A673 (cell line): ENCODE measurements around the gene STOML2. TPM values are rescaled to one million over a fixed set of nuclear protein-coding genes. Genes with fewer than 3 reads are reported as not detected.

Source experiments
- BruUV-seq: library from RNA; stranded (reverse); fragments of 400-500 nt; replicated peaks from 2 replicates; lab custom pipeline; 2021; lab: Mats Ljungman, UMichigan
- CTCF ChIA-PET: fragments of 300-600 bp; sonication (Branson Sonifier 250); formaldehyde crosslinking; loops from one replicate; lab custom pipeline; 2022; ENCODE audit warnings: antibody characterized with exemption; lab: Charles Lee
- POLR2A ChIA-PET: fragments of 300-600 bp; sonication (Branson Sonifier 250); formaldehyde crosslinking; loops from one replicate; lab custom pipeline; 2022; ENCODE audit warnings: antibody characterized with exemption; ENCODE audit not compliant: low non-redundant PET; lab: Charles Lee
- DNase-seq: peaks from one replicate; pipeline ENCODE4 v3.0.0-alpha.2; 2015; ENCODE audit warnings: low spot score
- H3K27ac ChIP-seq: fragments of 200-600 bp; sonication (generic); 2 replicates; pipeline ENCODE4 v1.5.1; 2016; ENCODE audit warnings: mixed run types, low read depth, mild to moderate bottlenecking, mixed read lengths, antibody characterized with exemption, low read length; ENCODE audit not compliant: poor library complexity, severe bottlenecking
- H3K27me3 ChIP-seq: fragments of 200-600 bp; sonication (generic); replicated peaks from 2 replicates; pipeline ENCODE4 v1.6.1; 2017; ENCODE audit warnings: mixed run types, low read depth, mild to moderate bottlenecking, mixed read lengths, antibody characterized with exemption, low read length; ENCODE audit not compliant: insufficient read depth, poor library complexity
- H3K36me3 ChIP-seq: fragments of 200-600 bp; sonication (generic); 2 replicates; pipeline ENCODE4 v1.6.1; 2016; ENCODE audit warnings: mixed run types, mild to moderate bottlenecking, mixed read lengths, antibody characterized with exemption, low read length; ENCODE audit not compliant: insufficient read depth, poor library complexity, severe bottlenecking
- H3K4me1 ChIP-seq: fragments of 200-600 bp; sonication (generic); 2 replicates; pipeline ENCODE4 v1.6.1; 2017; ENCODE audit warnings: mixed run types, mild to moderate bottlenecking, mixed read lengths, antibody characterized with exemption, low read length; ENCODE audit not compliant: insufficient read depth, poor library complexity, severe bottlenecking
- H3K4me3 ChIP-seq: fragments of 200-600 bp; sonication (generic); 2 replicates; pipeline ENCODE4 v1.5.1; 2016; ENCODE audit warnings: low read depth, mixed run types, mild to moderate bottlenecking, mixed read lengths, low read length; ENCODE audit not compliant: poor library complexity, severe bottlenecking
- H3K9me3 ChIP-seq: fragments of 200-600 bp; sonication (generic); 2 replicates; pipeline ENCODE4 v1.6.1; 2016; ENCODE audit warnings: mixed run types, low read depth, mild to moderate bottlenecking, mixed read lengths, antibody characterized with exemption, low read length; ENCODE audit not compliant: poor library complexity, severe bottlenecking
- CTCF ChIP-seq: fragments of 300-800, 200-600 bp; sonication (generic); conservative IDR thresholded peaks from 2 replicates; pipeline ENCODE4 v1.5.1; 2017; ENCODE audit warnings: low read depth, mild to moderate bottlenecking, antibody characterized with exemption, low read length, moderate library complexity, mixed read lengths
- EZH2 ChIP-seq: fragments of 200-600 bp; sonication (generic); IDR thresholded peaks from 2 replicates; pipeline ENCODE4 v1.6.1; 2017; ENCODE audit warnings: borderline replicate concordance, low read depth, mild to moderate bottlenecking, mixed read lengths, antibody characterized with exemption, low read length; ENCODE audit not compliant: poor library complexity, severe bottlenecking
- intact Hi-C: fragments of 100-400 bp; cut with micrococcal nuclease; formaldehyde crosslinking; loops from one replicate; pipeline ENCODE4 v1.10.0; 2022; ENCODE audit not compliant: unreplicated experiment
- total RNA-seq: library from RNA; stranded (reverse); gene quantifications from 2 replicates; pipeline ENCODE4 v1.2.3, GENCODE V29; 2021

Gene STOML2
- total RNA-seq, 1 experiment from 2014 or later = 200 TPM

GRCh38 chr9:35114113-35114839 is 11.3 kb upstream of the STOML2 start:
- peak; percentile 97 for DNase-seq

GRCh38 chr9:35112257-35113020 is 9.5 kb upstream of the STOML2 start:
- Histone ChIP-seq H3K27ac (peak overlapping the region; percentile 63), H3K36me3 (peaks cover 5% of the 10 kb centered on the region), H3K4me3 (no peak overlapping the region), H3K4me1 (peaks cover 37% of the 10 kb centered on the region), H3K9me3 (no peaks in the 10 kb centered on the region), H3K27me3 (no peaks in the 10 kb centered on the region)
- intact Hi-C loops = loop anchor here (10.0 kb wide), 1 partner anchor 272 kb away; no protein-coding TSS in a partner anchor
- ChIA-PET CTCF (no interaction called here), POLR2A (no interaction called here)
- no TSS peak for BruUV-seq
- DNase-seq = no peak
- no peak for TF ChIP-seq EZH2
- no peak for TF ChIP-seq CTCF

More at GRCh38 chr9:35114113-35114839, 11.3 kb upstream of the STOML2 start:
- peaks cover 37% of the 10 kb centered on the region for H3K4me1 ChIP-seq
- no peak for TF ChIP-seq EZH2
- TF ChIP-seq CTCF = no peak
- peak overlapping the region; percentile 53 for H3K4me3 ChIP-seq
- BruUV-seq = no TSS peak
- intact Hi-C loops = loop anchor here (10.0 kb wide), 1 partner anchor 271 kb away; no protein-coding TSS in a partner anchor
- ChIA-PET POLR2A (interaction anchor here (0.5 to 0.7 kb wide), 2 partner anchors 11 to 167 kb away, joined by 4 to 6 read pairs; no protein-coding TSS in a partner anchor), CTCF (interaction anchor here (1.0 kb wide), 1 partner anchor 214 kb away, joined by 4 read pairs; no protein-coding TSS in a partner anchor)
- no peaks in the 10 kb centered on the region for H3K27me3 ChIP-seq
- H3K9me3 ChIP-seq = no peaks in the 10 kb centered on the region
- no peaks in the 10 kb centered on the region for H3K36me3 ChIP-seq
- H3K27ac ChIP-seq = peak overlapping the region; percentile 83

GRCh38 chr9:35111001-35111933 is 8.3 kb upstream of the STOML2 start:
- no TSS peak for BruUV-seq
- CTCF ChIA-PET = no interaction called here
- intact Hi-C loops = loop anchor here (10.0 kb wide), 1 partner anchor 274 kb away; no protein-coding TSS in a partner anchor
- peaks cover 33% of the 10 kb centered on the region for H3K4me1 ChIP-seq
- H3K36me3 ChIP-seq = peaks cover 5% of the 10 kb centered on the region
- POLR2A ChIA-PET = interaction anchor here (0.7 kb wide), 1 partner anchor 8 kb away, joined by 4 read pairs; the partner anchor contains the start of gene STOML2
- peak; percentile 99 for DNase-seq
- peak overlapping the region; percentile 78 for H3K4me3 ChIP-seq
- H3K27ac ChIP-seq = peak overlapping the region; percentile 78
- TF ChIP-seq EZH2 (no peak), CTCF (no peak)
- H3K9me3 ChIP-seq = no peaks in the 10 kb centered on the region
- no peaks in the 10 kb centered on the region for H3K27me3 ChIP-seq
